Colonic mucosa (tissue), 4 donors: ENCODE data around the gene PUS7. TPM values are rescaled to one million over a fixed set of nuclear protein-coding genes. Genes with fewer than 3 reads are reported as not detected.

ENCODE experiments used
- DNase-seq: peaks from one replicate; pipeline ENCODE4 v3.0.0-alpha.2; 2020
- H3K27ac ChIP-seq: fragments of 200-600 bp; one replicate; pipeline ENCODE4 v1.8.0; 2021
- H3K27me3 ChIP-seq: fragments of 200-600 bp; one replicate; pipeline ENCODE4 v1.8.0; 2021
- H3K36me3 ChIP-seq: fragments of 200-600 bp; one replicate; pipeline ENCODE4 v1.8.0; 2021
- H3K4me1 ChIP-seq: fragments of 200-600 bp; one replicate; pipeline ENCODE4 v1.8.0; 2021; ENCODE audit warnings: mild to moderate bottlenecking
- H3K4me3 ChIP-seq: fragments of 200-600 bp; one replicate; pipeline ENCODE4 v1.8.0; 2021
- H3K9ac ChIP-seq, 2 donors: one replicate each; pipeline ENCODE4 v1.7.0; 2013; ENCODE audit warnings: control low read depth in 2 of 2, low read depth in 2 of 2, low read length in 2 of 2
- H3K9me3 ChIP-seq: fragments of 200-600 bp; one replicate; pipeline ENCODE4 v1.8.0; 2021
- intact Hi-C: fragments of 100-400 bp; cut with DNase I; formaldehyde crosslinking; loops from one replicate; pipeline ENCODE4 v1.14.1; 2022
- total RNA-seq, 2 donors: library from RNA; stranded (reverse); fragmentation: NEBNext Ultra II Directional in 1 of 2; extraction: Animal tissue kit (Norgen Biotek cat#: 25700) in 1 of 2; gene quantifications; one replicate each; pipeline ENCODE4 v1.2.1, GENCODE V29; 2021
- TF ChIP-seq, protein P1 (sequence below): fragments of 200-600 bp; IDR thresholded peaks from one replicate; pipeline ENCODE4 v1.8.0; 2022; ENCODE audit warnings: antibody characterized with exemption, mild to moderate bottlenecking
- donor health status: healthy.
- donor health status: DM: no; HTN: no; CAD: no.
- donor health status: DM: no; HTN: no; CAD: no.

PUS7 gene
- total RNA-seq, 2 donors from 2014 or later: 7.5 to 10.7 TPM

DNA sequence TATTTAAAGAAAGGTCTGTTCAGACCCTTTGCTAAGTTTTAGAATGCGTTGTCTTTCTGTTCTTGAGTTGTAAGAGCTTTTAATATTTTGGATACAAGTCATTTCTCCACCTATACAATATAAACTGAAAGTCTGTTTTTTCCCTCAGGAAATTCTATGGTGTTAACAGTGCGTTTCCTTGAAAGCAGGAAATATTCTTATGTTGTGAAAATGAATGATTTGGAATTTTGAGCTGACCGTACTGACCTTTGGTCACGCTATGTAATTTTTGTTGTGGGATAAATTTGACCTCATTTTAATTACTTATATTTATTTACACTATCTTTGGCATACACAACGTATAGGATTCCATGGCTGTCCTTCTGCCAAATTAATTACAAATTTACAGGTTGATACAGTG is 43.5 kb downstream of the PUS7 start:
- no peak for DNase-seq
- no peaks in the 10 kb centered on the region for H3K27me3 ChIP-seq
- no peaks in the 10 kb centered on the region for H3K36me3 ChIP-seq
- no peak overlapping the region for H3K27ac ChIP-seq
- H3K9me3 ChIP-seq: no peaks in the 10 kb centered on the region
- intact Hi-C loops: no loop called here
- H3K4me1 ChIP-seq: no peaks in the 10 kb centered on the region
- TF ChIP-seq, protein P1, sequence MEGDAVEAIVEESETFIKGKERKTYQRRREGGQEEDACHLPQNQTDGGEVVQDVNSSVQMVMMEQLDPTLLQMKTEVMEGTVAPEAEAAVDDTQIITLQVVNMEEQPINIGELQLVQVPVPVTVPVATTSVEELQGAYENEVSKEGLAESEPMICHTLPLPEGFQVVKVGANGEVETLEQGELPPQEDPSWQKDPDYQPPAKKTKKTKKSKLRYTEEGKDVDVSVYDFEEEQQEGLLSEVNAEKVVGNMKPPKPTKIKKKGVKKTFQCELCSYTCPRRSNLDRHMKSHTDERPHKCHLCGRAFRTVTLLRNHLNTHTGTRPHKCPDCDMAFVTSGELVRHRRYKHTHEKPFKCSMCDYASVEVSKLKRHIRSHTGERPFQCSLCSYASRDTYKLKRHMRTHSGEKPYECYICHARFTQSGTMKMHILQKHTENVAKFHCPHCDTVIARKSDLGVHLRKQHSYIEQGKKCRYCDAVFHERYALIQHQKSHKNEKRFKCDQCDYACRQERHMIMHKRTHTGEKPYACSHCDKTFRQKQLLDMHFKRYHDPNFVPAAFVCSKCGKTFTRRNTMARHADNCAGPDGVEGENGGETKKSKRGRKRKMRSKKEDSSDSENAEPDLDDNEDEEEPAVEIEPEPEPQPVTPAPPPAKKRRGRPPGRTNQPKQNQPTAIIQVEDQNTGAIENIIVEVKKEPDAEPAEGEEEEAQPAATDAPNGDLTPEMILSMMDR: no peak
- no peak overlapping the region for H3K9ac ChIP-seq
- H3K4me3 ChIP-seq: no peak overlapping the region

DNA sequence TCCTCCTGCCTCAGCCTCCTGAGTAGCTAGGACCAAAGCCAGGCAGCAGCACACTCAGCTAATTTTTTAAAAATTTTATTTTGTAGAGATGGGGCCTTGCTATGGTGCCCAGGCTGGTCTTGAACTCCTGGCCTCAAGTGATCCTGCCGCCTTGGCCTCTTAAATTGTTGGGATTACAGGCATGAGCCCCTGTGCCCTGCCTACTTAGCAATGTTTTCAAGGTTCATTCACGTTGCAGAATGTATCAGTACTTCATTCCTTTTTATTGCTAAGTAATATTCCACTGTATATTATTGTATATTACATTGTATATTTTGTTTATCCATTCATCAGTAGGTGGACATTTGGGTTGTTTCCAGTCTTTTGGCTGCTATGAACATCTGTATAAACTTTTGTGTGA is 44.2 kb downstream of the PUS7 start:
- H3K27me3 ChIP-seq: no peaks in the 10 kb centered on the region
- H3K9me3 ChIP-seq: no peaks in the 10 kb centered on the region
- TF ChIP-seq, protein P1: no peak
- no peak overlapping the region for H3K4me3 ChIP-seq
- no peaks in the 10 kb centered on the region for H3K36me3 ChIP-seq
- no peaks in the 10 kb centered on the region for H3K4me1 ChIP-seq
- no peak for DNase-seq
- no peak overlapping the region for H3K27ac ChIP-seq
- intact Hi-C loops: no loop called here
- H3K9ac ChIP-seq: no peak overlapping the region

DNA sequence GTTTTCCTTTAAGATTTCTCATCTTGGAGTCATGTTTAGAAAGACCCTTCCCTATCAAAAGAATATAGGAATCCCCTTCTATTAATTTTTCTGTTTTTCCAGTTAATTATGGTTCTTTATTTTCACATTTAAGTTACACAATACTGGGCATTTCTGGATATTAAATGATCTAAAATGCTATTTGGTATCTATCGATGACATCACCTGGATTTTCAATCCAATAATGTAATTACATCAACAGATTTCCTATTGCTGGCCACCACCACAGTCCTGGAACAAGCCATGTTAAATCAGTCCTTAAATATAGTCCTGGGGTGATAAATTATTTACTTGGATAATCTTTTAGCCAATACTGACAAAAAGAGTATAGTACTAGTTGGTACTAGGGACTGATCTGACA is 48.0 kb downstream of the PUS7 start:
- intact Hi-C loops: no loop called here
- DNase-seq: no peak
- no peak overlapping the region for H3K9ac ChIP-seq
- H3K27me3 ChIP-seq: no peaks in the 10 kb centered on the region
- H3K4me1 ChIP-seq: no peaks in the 10 kb centered on the region
- no peak overlapping the region for H3K27ac ChIP-seq
- TF ChIP-seq, protein P1: no peak
- H3K4me3 ChIP-seq: no peak overlapping the region
- no peaks in the 10 kb centered on the region for H3K36me3 ChIP-seq
- H3K9me3 ChIP-seq: no peaks in the 10 kb centered on the region

DNA sequence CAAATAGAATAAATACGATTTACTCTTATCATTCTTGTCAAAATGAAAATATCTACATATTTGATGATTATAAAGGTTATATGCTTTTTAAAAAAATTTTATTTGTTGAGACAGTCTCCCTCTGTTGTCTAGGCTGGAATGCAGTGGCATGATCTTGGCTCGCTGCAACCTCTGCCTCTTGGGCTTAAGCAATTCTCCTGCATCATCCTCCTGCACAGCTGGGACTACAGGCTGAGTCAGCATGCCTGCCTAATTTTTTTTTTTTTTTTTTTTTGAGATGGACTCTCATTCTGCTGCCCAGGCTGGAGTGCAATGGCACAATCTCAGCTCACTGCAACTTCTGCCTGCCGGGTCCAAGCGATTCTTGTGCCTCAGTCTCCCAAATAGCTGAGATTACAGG is 48.9 kb downstream of the PUS7 start:
- DNase-seq: no peak
- Histone ChIP-seq H3K9me3 (no peaks in the 10 kb centered on the region), H3K4me1 (no peaks in the 10 kb centered on the region), H3K9ac (no peak overlapping the region), H3K36me3 (no peaks in the 10 kb centered on the region), H3K4me3 (no peak overlapping the region), H3K27me3 (no peaks in the 10 kb centered on the region), H3K27ac (no peak overlapping the region)
- intact Hi-C loops: no loop called here
- TF ChIP-seq, protein P1: no peak

DNA sequence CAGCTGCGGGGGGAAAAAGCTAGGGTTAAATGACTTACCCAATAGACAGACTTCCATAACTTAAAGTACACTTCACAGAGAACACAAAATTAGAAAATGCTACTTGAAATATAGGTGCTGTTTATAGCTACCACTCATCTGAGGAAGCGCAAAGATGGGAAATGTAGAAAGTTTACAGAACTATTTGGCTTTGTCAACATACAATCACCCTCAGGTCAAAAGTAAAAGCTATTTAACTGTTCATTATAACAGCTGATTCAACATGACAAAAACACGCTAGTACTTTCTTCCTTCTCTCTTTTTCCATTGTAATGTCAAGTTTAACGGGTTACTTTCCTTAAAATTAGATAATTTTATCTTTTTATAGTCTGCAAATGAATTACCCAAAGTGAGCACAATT is 51.2 kb downstream of the PUS7 start:
- TF ChIP-seq, protein P1: no peak
- Histone ChIP-seq H3K27ac (no peak overlapping the region), H3K4me1 (no peaks in the 10 kb centered on the region), H3K4me3 (no peak overlapping the region), H3K9ac (no peak overlapping the region), H3K36me3 (no peaks in the 10 kb centered on the region), H3K9me3 (no peaks in the 10 kb centered on the region), H3K27me3 (no peaks in the 10 kb centered on the region)
- intact Hi-C loops: no loop called here
- DNase-seq: no peak

DNA sequence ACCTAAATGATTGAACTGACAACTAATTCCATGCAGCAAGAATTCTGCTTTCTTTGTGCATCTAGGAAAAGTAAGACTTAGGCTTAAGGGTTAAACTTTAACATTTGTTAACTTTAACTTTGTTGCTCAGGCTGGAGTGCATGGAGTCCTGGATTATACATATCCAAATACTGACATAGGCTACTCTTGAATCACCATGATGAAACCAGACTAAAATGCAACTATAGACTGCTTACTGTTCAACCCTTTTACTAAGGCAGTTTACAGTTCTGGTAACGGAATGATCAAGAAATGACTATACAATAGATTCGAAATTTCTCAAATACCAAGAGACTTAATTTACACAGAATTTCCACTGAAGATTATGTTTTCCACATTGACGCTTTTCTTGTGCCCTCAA is 52.0 kb downstream of the PUS7 start:
- intact Hi-C loops: no loop called here
- no peaks in the 10 kb centered on the region for H3K27me3 ChIP-seq
- TF ChIP-seq, protein P1: no peak
- no peak overlapping the region for H3K4me3 ChIP-seq
- H3K9ac ChIP-seq: no peak overlapping the region
- DNase-seq: no peak
- H3K36me3 ChIP-seq: no peaks in the 10 kb centered on the region
- H3K9me3 ChIP-seq: no peaks in the 10 kb centered on the region
- H3K27ac ChIP-seq: no peak overlapping the region
- H3K4me1 ChIP-seq: no peaks in the 10 kb centered on the region
